Right cardiac atrium (tissue), 5 donors: ENCODE data around the gene B4GALNT4. TPM values are rescaled to one million over a fixed set of nuclear protein-coding genes. Genes with fewer than 3 reads are reported as not detected.
A peak's percentile ranks its signal among the peaks of the same experiment; 100 is the strongest.
"Not testable (repeated sequence)": the region's sequence is repeated elsewhere in the genome, so short reads cannot be mapped to it uniquely, and the experiment has no call there.

Experiments used
- ATAC-seq, 2 donors: fragments of 200-7000 bp; cut with Tn5 transposase; one replicate each; pipeline versions ENCODE4 v1.8.0 to v1.9.1; 2020; ENCODE audit warnings: moderate library complexity in 2 of 2, mild to moderate bottlenecking in 1 of 2
- DNase-seq, 3 donors: peaks; one replicate each; pipeline ENCODE4 v3.0.0-alpha.2; 2020
- H3K27ac ChIP-seq: one replicate; pipeline ENCODE4 v1.5.1; 2013; ENCODE audit warnings: mild to moderate bottlenecking, low read length, control low read depth, moderate library complexity
- H3K27me3 ChIP-seq: one replicate; pipeline ENCODE4 v1.6.1; 2013; ENCODE audit not compliant: control insufficient read depth, insufficient read depth
- H3K4me1 ChIP-seq: one replicate; pipeline ENCODE4 v1.6.1; 2013; ENCODE audit warnings: low read length; ENCODE audit not compliant: control insufficient read depth, insufficient read depth
- H3K4me3 ChIP-seq: one replicate; pipeline ENCODE4 v1.5.1; 2013; ENCODE audit warnings: low read length, control low read depth
- H3K9me3 ChIP-seq: one replicate; pipeline ENCODE4 v1.6.1; 2013; ENCODE audit warnings: low read length; ENCODE audit not compliant: control insufficient read depth
- WGBS: extraction: QIAGEN DNeasy Blood & Tissue Kit; methylation state at CpG from one replicate; pipeline ENCODE4 v1.1.7; 2013; 5-methylcytosine and 5-hydroxymethylcytosine counted together
- intact Hi-C, 4 donors: fragments of 100-400 bp; cut with DNase I; formaldehyde crosslinking; loops; one replicate each; pipeline versions ENCODE4 v1.11.0 to v1.14.0; 2022 to 2023
- polyA plus RNA-seq: library from polyadenylated mRNA; stranded (reverse); fragments of 200-250 nt; gene quantifications from one replicate; pipeline ENCODE4 v1.2.3, GENCODE V29; 2013
- total RNA-seq, 4 donors: library from RNA; stranded (reverse); fragmentation: NEBNext Ultra II Directional; extraction: Animal tissue kit (Norgen Biotek cat#: 25700); gene quantifications; one replicate each; pipeline ENCODE4 v1.2.1, GENCODE V29; 2021
- donor health status: healthy with polysubstance abuse.
- donor health status: DM: no; HTN: yes; CAD: no.
- donor health status: DM: no; HTN: no; CAD: no.
- donor health status: DM: no; HTN: yes; CAD: no; lungs with severe emphysema.
- donor health status: DM: yes; HTN: yes; CAD: no.

B4GALNT4 gene
- total and polyA plus RNA-seq, 5 donors, result 1.0 to 2.5 (median 1.4) TPM

DNA sequence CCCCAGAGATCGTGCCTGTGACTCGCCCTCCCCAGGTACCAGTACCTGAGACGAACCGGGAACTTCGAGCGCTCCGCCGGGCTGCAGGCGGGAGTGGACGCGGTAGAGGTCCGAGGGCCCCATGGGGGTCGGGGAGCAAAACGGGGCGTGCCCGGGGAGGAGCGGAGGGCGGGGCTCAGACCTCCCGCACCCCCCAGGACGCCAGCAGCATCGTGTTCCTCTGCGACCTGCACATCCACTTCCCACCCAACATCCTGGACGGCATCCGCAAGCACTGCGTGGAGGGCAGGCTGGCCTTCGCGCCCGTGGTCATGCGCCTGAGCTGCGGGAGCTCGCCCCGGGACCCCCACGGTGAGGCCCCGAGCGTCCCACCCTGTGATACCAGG, 10.8 kb downstream of the B4GALNT4 start:
- H3K27me3 ChIP-seq, result no peaks in the 10 kb centered on the region
- WGBS, result 94% methylated on average over 35 of the region's 35 CpGs
- intact Hi-C loops, result no loop called here

DNA sequence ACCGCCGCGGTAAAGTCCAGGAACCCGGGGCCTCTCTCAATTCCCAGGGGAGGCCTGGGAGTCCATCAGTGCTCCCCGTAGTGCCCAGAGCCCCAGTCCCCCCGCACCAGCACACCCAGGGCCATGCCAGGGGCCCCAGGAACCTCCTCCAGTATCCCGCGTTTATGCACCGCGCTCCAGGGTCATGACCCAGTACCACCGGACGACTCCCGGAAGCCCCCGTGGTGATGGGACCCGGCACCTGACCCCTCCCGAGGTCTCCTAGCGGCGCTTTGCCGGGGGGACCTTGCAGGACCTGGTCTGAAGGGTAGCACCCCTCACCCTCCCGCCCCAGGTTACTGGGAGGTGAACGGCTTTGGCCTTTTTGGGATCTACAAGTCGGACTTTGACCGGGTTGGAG, 11.2 kb downstream of the B4GALNT4 start:
- H3K4me3 ChIP-seq, result no peak overlapping the region
- DNase-seq, result peak in 2 of 3 donors; percentile 50 to 59
- H3K9me3 ChIP-seq, result no peaks in the 10 kb centered on the region
- intact Hi-C loops, result no loop called here
- ATAC-seq, result no peak
- no peaks in the 10 kb centered on the region for H3K4me1 ChIP-seq
- 93% methylated on average over 23 of the region's 23 CpGs for WGBS
- no peaks in the 10 kb centered on the region for H3K27me3 ChIP-seq
- no peak overlapping the region for H3K27ac ChIP-seq

More for the DNA sequence above, 10.8 kb downstream of the B4GALNT4 start:
- Histone ChIP-seq H3K4me1 (no peaks in the 10 kb centered on the region), H3K27ac (no peak overlapping the region), H3K9me3 (no peaks in the 10 kb centered on the region), H3K4me3 (no peak overlapping the region)
- no peak for ATAC-seq
- DNase-seq, result peak in 2 of 3 donors; percentile 46 to 64

DNA sequence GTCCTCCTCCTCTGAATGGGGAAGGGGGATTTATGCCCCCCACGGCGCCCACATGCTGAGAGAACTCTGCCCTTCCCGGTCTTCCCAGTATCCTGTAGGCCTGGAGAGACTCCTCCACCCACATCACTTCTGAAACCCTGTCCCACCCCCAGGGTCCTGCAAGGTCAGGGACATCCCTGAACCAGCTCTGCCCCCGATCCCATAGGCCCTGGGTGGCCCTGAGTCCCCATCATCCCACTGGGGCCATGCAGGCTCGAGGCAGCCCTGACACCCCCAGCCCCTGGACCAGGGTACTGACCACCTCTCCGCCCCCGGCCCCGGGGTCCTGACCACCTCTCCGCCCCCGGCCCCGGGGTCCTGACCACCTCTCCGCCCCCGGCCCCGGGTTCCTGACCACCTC, 11.7 kb downstream of the B4GALNT4 start:
- Histone ChIP-seq H3K27ac (no peak overlapping the region), H3K4me1 (no peaks in the 10 kb centered on the region), H3K27me3 (no peaks in the 10 kb centered on the region), H3K4me3 (no peak overlapping the region), H3K9me3 (no peaks in the 10 kb centered on the region)
- ATAC-seq (no peak), DNase-seq (peak in 2 of 3 donors; percentile 35 to 41)
- intact Hi-C loops, result no loop called here
- WGBS, result 85% methylated on average over 14 of the region's 14 CpGs

DNA sequence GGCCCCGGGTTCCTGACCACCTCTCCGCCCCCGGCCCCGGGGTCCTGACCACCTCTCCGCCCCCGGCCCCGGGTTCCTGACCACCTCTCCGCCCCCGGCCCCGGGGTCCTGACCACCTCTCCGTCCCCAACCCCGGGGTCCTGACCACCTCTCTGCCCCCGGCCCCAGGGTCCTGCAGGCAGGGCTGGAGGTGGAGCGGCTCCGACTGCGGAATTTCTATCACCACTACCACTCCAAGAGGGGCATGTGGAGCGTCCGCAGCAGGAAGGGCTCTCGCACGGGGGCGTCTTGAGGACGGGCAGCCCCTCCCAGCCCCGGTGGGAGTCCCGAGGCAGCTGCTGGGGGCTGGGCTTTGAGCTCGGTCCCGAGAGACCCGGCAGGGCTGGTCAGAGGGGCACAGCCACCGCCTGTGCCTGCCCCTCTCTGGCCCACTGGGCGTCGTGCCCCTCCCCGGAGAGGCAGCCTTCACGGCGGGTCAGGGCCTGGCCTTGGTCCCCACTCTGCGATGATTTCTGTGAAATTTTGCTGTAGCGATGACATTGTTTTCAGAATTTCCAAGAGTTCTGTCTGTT, 12.3 kb downstream of the B4GALNT4 start:
- 75% methylated on average over 30 of the region's 35 CpGs for WGBS
- intact Hi-C loops, result no loop called here
- no peaks in the 10 kb centered on the region for H3K9me3 ChIP-seq
- H3K27me3 ChIP-seq, result no peaks in the 10 kb centered on the region
- H3K4me1 ChIP-seq, result no peaks in the 10 kb centered on the region
- peak in 2 of 3 donors; percentile 46 to 48 for DNase-seq
- no peak overlapping the region for H3K4me3 ChIP-seq
- H3K27ac ChIP-seq, result no peak overlapping the region
- ATAC-seq, result no peak

DNA sequence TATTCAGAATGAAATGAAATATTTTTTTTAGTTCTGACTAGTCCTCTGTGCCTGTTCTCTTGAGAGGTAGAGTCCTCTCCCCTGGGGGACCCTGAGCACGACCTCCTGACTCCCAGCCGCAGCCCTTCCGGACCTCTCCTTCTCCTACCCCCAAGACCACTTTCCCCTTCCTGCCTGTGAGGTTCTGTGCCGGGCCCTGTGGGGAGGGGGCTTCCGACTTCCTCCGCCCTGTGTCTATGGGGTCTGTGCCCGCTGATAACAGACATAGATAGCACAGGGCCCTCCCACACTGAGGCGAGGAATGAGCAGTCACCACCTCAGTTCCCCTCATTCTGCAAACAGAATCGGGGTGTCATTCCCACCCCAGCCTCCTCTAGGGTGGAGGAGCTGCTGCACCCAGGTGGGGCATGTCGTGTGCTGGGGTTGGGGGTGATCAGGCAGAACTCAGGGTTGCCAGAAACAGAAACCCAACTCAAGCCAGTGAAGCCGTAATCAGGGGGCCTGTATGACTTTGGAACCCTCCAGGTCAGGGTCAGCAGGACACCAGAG, 12.9 kb downstream of the B4GALNT4 start:
- Histone ChIP-seq H3K4me1 (no peaks in the 10 kb centered on the region), H3K27me3 (no peaks in the 10 kb centered on the region), H3K27ac (no peak overlapping the region), H3K4me3 (no peak overlapping the region), H3K9me3 (no peaks in the 10 kb centered on the region)
- ATAC-seq (no peak), DNase-seq (peak in 2 of 3 donors; percentile 24 to 37)
- WGBS, result 63% methylated on average over 11 of the region's 11 CpGs
- intact Hi-C loops, result no loop called here

DNA sequence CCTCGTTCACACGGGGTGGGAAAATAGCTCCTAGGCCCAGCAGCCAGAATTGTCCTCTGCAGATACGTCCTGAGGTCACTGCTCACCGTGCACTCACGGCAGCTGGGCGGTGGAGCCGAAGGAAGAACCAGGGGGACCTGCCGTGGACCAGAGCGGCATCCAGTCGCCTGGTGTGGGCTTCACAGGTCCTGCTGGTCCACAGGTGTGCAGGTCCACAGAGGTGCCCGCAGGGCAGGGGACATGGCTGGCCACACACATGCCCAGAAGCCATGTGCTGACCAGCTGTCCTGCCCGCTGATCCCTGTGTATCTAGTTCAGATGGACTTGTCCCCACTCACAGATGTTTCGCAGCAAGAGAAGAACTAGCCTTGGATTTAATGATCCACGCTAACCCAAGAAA, 14.1 kb downstream of the B4GALNT4 start:
- WGBS, result 88% methylated on average over 14 of the region's 14 CpGs
- intact Hi-C loops, result no loop called here

DNA sequence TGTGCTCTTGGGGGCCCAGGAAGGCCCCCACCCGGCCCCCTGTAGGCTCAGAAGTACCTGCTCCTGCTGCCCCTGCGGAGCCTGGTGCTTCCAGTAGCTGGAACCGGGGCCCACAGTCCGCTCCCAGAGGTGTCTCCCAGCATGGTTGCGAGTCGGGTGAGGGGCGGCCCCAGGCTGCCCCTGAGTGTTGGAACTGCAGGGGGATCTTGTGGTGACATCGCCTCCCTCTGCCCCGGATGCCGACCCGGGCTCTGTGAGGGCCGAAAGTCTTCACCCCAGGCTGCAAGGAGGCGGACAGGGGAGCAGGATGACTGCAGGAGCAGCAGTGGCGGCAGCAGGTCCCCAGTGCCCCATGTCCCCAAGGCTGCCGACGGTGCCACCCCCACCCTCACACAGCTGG, 15.2 kb downstream of the B4GALNT4 start:
- no peak for ATAC-seq
- no peaks in the 10 kb centered on the region for H3K27me3 ChIP-seq

More for the DNA sequence above, 14.1 kb downstream of the B4GALNT4 start:
- Histone ChIP-seq H3K4me3 (no peak overlapping the region), H3K27me3 (no peaks in the 10 kb centered on the region), H3K27ac (no peak overlapping the region), H3K4me1 (no peaks in the 10 kb centered on the region), H3K9me3 (no peaks in the 10 kb centered on the region)
- ATAC-seq (no peak), DNase-seq (peak in 2 of 3 donors; percentile 1 to 13)

DNA sequence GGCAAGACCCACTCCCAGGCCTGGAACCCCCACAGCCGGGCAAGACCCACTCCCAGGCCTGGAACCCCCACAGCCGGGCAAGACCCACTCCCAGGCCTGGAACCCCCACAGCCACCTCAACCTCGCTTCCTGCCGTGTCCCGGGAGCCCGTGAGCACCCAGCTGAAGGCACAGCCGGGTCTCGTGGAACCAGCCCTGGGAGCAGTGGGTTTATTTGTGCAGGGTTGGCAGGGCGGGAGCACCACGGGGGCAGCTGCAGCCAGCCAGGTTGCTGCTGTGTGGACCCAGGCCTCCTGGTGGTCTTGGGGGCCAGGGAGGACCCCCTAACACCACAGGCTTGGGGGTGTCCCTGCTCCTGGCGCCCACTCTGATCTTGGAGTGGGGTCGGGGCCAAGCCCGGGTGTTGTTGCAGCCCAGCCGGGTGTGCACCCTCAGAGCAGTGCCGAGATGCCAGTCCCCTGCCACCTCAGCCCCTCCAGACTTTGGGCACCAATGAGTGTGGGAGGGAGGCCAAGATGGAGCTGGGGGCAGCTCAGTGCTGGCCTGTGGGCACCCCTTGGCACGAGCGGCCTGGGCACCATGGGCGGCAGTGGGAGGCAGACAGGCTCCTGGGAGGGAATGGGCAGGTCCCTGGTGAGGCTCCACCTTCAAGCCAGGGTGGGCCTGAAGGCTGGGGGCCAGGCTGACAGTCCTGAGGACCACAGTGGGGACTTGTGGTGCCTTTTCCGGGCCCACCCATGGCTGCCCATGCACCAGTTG, 16.5 kb downstream of the B4GALNT4 start:
- intact Hi-C loops, result no loop called here

More for the DNA sequence above, 15.2 kb downstream of the B4GALNT4 start:
- H3K9me3 ChIP-seq, result no peaks in the 10 kb centered on the region
- no peaks in the 10 kb centered on the region for H3K4me1 ChIP-seq
- intact Hi-C loops, result no loop called here
- DNase-seq, result peak; percentile 4 to 50 (median 34)
- 90% methylated on average over 16 of the region's 16 CpGs for WGBS
- no peak overlapping the region for H3K27ac ChIP-seq
- H3K4me3 ChIP-seq, result no peak overlapping the region

DNA sequence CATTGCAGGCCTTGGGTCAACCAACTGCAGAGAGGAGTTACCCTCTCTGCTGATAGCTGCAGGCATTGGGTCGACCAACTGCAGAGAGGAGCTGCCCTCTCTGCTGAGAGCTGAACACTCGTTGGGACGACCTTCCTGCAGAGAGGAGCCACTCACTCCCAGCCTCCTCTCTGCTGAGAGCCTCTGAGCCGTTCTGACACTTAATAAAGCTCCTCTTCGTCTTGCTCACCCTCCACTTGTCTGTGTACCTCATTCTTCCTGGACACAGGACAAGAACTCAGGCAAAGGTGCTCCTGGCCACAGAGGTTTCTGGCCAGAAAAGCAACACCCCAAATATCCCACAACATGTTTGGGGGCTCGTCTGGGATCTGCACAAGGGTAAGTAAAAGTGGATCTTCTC, 17.2 kb downstream of the B4GALNT4 start:
- Histone ChIP-seq H3K4me3 (no peak overlapping the region), H3K4me1 (no peaks in the 10 kb centered on the region), H3K9me3 (no peaks in the 10 kb centered on the region), H3K27ac (no peak overlapping the region), H3K27me3 (no peaks in the 10 kb centered on the region)
- WGBS, result 89% methylated on average over 6 of the region's 6 CpGs
- DNase-seq (peak in 1 of 3 donors; percentile 26), ATAC-seq (no peak)
- intact Hi-C loops, result no loop called here

More for the DNA sequence above, 16.5 kb downstream of the B4GALNT4 start:
- H3K9me3 ChIP-seq, result no peaks in the 10 kb centered on the region
- WGBS, result 93% methylated on average over 18 of the region's 19 CpGs
- DNase-seq, result peak in 1 of 3 donors; percentile 8
- H3K27ac ChIP-seq, result no peak overlapping the region
- H3K4me1 ChIP-seq, result no peaks in the 10 kb centered on the region
- no peak overlapping the region for H3K4me3 ChIP-seq
- no peaks in the 10 kb centered on the region for H3K27me3 ChIP-seq
- no peak for ATAC-seq

DNA sequence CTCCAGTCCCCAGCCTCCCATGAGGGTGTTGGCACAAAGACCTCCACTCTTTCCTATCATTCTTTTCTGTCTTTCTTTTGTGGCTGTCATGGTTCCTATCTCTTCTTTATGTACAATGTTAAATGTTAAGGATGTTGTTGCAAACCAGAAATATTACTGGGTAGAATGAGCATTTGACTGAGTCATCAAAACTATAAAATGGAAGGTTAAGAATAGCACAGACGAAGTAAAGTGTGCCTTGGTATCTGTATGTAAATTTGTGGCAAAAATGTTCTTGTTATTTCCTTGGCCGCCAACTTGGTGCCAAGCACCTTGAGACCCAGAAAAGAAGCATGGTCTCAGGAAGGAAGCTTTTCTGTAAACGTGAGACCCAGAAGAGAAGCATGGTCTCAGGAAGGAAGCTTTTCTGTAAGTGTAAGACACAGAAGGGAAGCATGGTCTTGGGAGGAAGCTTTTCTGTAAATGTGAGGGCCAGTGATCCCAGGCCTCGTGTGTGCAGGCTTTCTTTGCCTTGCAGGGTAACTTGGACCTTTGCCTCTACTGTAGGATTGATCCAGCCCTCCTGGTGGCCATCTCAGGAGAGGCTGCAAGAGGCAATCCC, 18.0 kb downstream of the B4GALNT4 start:
- H3K9me3 ChIP-seq, result no peaks in the 10 kb centered on the region
- WGBS, result 56% methylated on average over 4 of the region's 4 CpGs
- no peak overlapping the region for H3K4me3 ChIP-seq
- H3K27ac ChIP-seq, result no peak overlapping the region
- ATAC-seq (no peak), DNase-seq (no peak)
- H3K4me1 ChIP-seq, result no peaks in the 10 kb centered on the region
- no peaks in the 10 kb centered on the region for H3K27me3 ChIP-seq
- intact Hi-C loops, result no loop called here

DNA sequence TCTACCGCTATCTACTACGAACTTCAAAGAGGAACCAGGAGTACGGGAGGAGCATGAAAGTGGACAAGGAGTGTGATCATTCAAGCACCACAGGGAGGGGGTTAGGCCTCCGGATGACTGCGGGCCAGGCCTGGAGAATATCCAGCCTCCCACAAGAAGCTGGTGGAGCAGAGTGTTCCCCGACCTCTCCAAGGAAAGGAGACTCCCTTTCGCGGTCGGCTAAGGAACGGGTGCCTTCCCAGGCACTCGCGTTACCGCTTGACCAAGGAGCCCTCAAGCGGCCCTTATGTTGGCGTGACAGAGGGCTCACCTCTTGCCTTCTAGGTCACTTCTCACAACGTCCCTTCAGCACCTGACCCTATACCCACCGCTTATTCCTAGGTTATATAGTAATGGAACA, 20.1 kb downstream of the B4GALNT4 start:
- H3K4me1 ChIP-seq, H3K27me3 ChIP-seq, H3K27ac ChIP-seq, H3K9me3 ChIP-seq, ATAC-seq, intact Hi-C loops, H3K4me3 ChIP-seq: not testable (repeated sequence)
- 76% methylated on average over 17 of the region's 17 CpGs for WGBS
- peak in 1 of 3 donors; percentile 29 for DNase-seq
